Body of pancreas (tissue), 4 donors: ENCODE measurements around the gene ALS2CL. TPM values are rescaled to one million over a fixed set of nuclear protein-coding genes. Genes with fewer than 3 reads are reported as not detected.

Experiments used
- ATAC-seq: fragments of 150-250 bp; one replicate; pipeline ENCODE4 v1.9.1; 2016
- DNase-seq, 4 donors: peaks; one replicate each; pipeline ENCODE4 v3.0.0-alpha.2; 2019
- H3K27ac ChIP-seq, 4 donors: fragments of 200-600 bp; sonication (generic); 1 replicate in 3 of 4; 2 replicates in 1 of 4; pipeline versions ENCODE4 v1.5.1 to v1.6.1; 2016 to 2019; ENCODE audit warnings: mild to moderate bottlenecking in 1 of 4, mixed read lengths in 1 of 4, moderate library complexity in 1 of 4
- H3K27me3 ChIP-seq, 2 donors: fragments of 200-600 bp; sonication (generic); one replicate each; pipeline ENCODE4 v1.6.0; 2016; ENCODE audit warnings: mild to moderate bottlenecking in 1 of 2
- H3K36me3 ChIP-seq, 2 donors: fragments of 200-600 bp; sonication (generic); replicated peaks in 1 of 2; 2 replicates each; pipeline ENCODE4 v1.5.1; 2016; ENCODE audit warnings: low read depth in 2 of 2; ENCODE audit not compliant: insufficient read depth in 1 of 2
- H3K4me1 ChIP-seq: fragments of 200-600 bp; sonication (generic); one replicate; pipeline ENCODE4 v1.6.0; 2016
- H3K4me3 ChIP-seq, 2 donors: fragments of 200-600 bp; sonication (generic); 1 replicate in 1 of 2; 2 replicates in 1 of 2; pipeline ENCODE4 v1.5.1; 2016 to 2019
- H3K9me3 ChIP-seq, 3 donors: fragments of 200-600 bp; sonication (generic); 1 replicate in 2 of 3; 2 replicates in 1 of 3; pipeline ENCODE4 v1.5.1; 2016
- CTCF ChIP-seq, 7 experiments: fragments of 450-650 bp in 4 of 7; fragments of 200-600 bp in 3 of 7; sonication (generic) in 3 of 7; IDR thresholded peaks; one replicate each; pipeline ENCODE4 v1.5.1; 2016 to 2019; ENCODE audit warnings: antibody characterized with exemption in 7 of 7
- POLR2A ChIP-seq, 3 donors: fragments of 450-650 bp; IDR thresholded peaks; one replicate each; pipeline ENCODE4 v1.6.1; 2016; ENCODE audit warnings: antibody characterized with exemption in 3 of 3, mild to moderate bottlenecking in 2 of 3
- WGBS, 2 donors: methylation state at CpG; one replicate each; pipeline ENCODE4 v1.1.5; 2017; 5-methylcytosine and 5-hydroxymethylcytosine counted together
- intact Hi-C: fragments of 100-400 bp; cut with DNase I; formaldehyde crosslinking; loops from one replicate; pipeline ENCODE4 v1.15.1; 2023
- total RNA-seq, 2 donors: library from RNA; depleted of rRNA; stranded (reverse); fragments of >200 nt; gene quantifications; one replicate each; pipeline ENCODE4 v1.1.0, GENCODE V29; 2016

The ALS2CL gene
- total RNA-seq, 2 donors from 2014 or later: 30.3 to 48.5 TPM

- Histone ChIP-seq H3K27me3 (no peaks in the 10 kb centered on the region), H3K36me3 (no peaks in the 10 kb centered on the region), H3K4me3 (no peak overlapping the region), H3K27ac (no peak overlapping the region), H3K4me1 (no peaks in the 10 kb centered on the region), H3K9me3 (no peaks in the 10 kb centered on the region)
- DNase-seq (no peak), ATAC-seq (no peak)
- WGBS, 2 donors: 86% methylated on average over 2 of the region's 2 CpGs
- intact Hi-C loops: no loop called here
- no peak for TF ChIP-seq POLR2A (IDR thresholded peaks at IDR 0.05)
- TF ChIP-seq CTCF (IDR thresholded peaks at IDR 0.05): no peak
Observed at GRCh38 chr3:46721009-46721408, 27.5 kb upstream of the ALS2CL start.

DNA sequence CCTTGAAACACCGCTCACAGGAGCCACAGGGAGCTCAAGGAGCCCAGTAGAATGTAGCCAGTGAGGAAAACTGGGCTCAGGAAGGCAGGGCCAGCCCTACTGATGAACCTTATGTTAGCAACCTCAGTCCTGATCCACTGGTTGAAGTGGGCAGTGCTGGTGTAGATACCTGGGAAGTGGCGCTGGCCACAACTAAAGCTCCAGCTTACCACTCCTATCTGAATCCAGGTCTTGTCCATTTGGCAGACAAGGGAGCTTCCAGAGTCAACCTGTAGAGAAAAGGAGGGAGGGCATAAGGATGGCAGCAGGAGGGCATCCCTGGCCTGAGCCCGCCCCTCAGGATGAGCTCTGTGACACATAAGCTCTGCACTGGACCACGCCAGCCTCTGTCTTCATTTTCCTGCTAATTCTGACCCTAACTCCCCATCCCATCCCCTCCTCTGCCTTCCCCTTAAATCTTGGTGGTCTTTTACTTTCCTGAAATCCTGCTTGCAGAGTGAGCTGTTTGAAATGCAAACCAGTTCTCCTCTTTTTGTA is 26.3 kb upstream of the ALS2CL start:
- no peak overlapping the region for H3K27ac ChIP-seq
- no peaks in the 10 kb centered on the region for H3K4me1 ChIP-seq
- H3K27me3 ChIP-seq: no peaks in the 10 kb centered on the region
- TF ChIP-seq POLR2A (IDR thresholded peaks at IDR 0.05) (no peak), CTCF (IDR thresholded peaks at IDR 0.05) (no peak)
- H3K9me3 ChIP-seq: no peaks in the 10 kb centered on the region
- intact Hi-C loops: no loop called here
- H3K36me3 ChIP-seq: no peaks in the 10 kb centered on the region
- H3K4me3 ChIP-seq: no peak overlapping the region
- ATAC-seq: no peak
- WGBS, 2 donors: 88 to 90% methylated on average over 4 of the region's 4 CpGs
- DNase-seq: no peak

DNA sequence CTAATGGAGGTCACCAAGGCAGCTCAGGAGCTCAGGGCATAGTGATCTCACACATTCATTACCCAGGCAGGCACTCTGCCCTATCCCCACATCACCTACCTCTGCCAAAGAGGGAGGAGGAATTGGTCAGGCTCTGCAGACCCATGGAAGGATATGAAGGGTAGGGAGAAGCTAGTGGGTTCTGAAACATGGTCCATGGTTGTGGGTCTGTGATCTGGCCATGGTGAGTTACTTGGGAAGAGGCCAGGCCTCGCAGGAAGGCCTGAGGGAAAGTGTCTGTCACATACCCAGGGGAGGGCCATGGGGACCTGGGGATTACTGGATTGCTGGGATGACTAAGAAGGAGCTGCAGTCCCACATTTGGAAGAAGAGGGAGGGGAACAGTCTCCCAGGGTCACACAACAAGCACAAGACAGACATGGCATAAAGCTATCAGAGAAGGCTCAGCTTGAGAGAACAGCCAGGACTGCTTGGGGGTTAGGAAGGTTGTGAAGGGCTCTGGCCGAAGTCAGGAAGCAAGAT is 25.6 kb upstream of the ALS2CL start:
- intact Hi-C loops: no loop called here
- no peak for DNase-seq
- TF ChIP-seq CTCF (IDR thresholded peaks at IDR 0.05) (no peak), POLR2A (IDR thresholded peaks at IDR 0.05) (no peak)

DNA sequence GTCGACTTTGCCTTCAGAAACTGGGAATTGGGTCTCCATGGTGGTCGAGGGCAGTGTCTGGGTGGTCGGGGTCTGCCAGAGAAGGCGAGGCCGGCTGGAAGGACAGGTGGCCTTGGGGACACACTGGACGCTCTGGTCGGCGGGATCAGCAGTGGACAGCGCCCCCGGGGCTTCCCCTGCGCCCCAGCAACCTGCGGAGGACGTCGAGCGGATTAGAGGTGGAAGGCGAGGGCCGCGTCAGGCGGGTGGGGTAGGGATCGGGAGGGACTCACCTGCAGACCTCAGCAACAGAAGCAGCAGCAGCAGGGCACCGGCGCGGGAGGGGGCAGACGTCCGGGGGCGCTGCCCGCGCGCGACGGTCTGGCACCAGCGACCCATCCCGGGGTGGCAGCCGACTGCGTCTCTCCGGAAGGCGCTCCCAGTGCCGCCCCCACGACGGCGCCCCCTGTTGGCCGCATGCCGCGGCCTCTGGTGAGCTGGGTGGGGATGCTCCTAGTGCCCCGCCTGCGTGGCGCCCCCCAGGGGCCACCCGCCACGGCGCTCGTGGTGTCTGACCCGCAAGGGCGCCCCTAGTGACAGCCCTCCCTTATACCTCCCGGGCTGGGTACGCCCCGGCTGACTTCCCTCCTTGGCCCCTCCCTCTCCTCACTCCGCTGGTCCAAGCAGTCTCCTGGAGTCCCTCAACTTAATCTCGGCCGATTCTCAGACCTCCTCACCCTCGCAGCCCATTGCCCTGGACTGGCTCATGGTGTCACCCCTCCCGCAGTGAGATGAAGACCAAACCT is 24.2 kb upstream of the ALS2CL start, which contains the start of gene PRSS50:
Gene PRSS50, minus strand, starts transcription at position 423 of the 785 bp plus-strand sequence. Its CDS starts 45 bp downstream, at position 378.
- H3K36me3 ChIP-seq: no peaks in the 10 kb centered on the region
- no peaks in the 10 kb centered on the region for H3K9me3 ChIP-seq
- 48 to 69% methylated on average over 41 to 51 of the region's 61 CpGs for WGBS, 2 donors
- ATAC-seq (no peak), DNase-seq (no peak)
- H3K4me3 ChIP-seq: no peak within 1 kb of the TSS
- intact Hi-C loops: no loop called here
- no peak within 1 kb of the TSS for H3K27ac ChIP-seq
- TF ChIP-seq POLR2A (IDR thresholded peaks at IDR 0.05) (no peak), CTCF (IDR thresholded peaks at IDR 0.05) (peak in 1 of 7 experiments; percentile 27)
- H3K27me3 ChIP-seq: no peaks in the 10 kb centered on the region
- no peaks in the 10 kb centered on the region for H3K4me1 ChIP-seq

More for the DNA sequence above, 25.6 kb upstream of the ALS2CL start:
- Histone ChIP-seq H3K36me3 (no peaks in the 10 kb centered on the region), H3K27ac (no peak overlapping the region), H3K9me3 (no peaks in the 10 kb centered on the region), H3K4me1 (no peaks in the 10 kb centered on the region), H3K27me3 (no peaks in the 10 kb centered on the region), H3K4me3 (no peak overlapping the region)
- WGBS, 2 donors: 72 to 87% methylated on average over 2 of the region's 2 CpGs
- no peak for ATAC-seq
